Testis (tissue), 3 donors: Measurements from ENCODE around the gene GCN1. TPM values are rescaled to one million over a fixed set of nuclear protein-coding genes. Genes with fewer than 3 reads are reported as not detected.

Experiments
- DNase-seq: peaks from one replicate; pipeline ENCODE4 v3.0.0-alpha.2; 2019
- H3K27ac ChIP-seq, 2 donors: fragments of 200-600 bp; sonication (generic); one replicate each; pipeline ENCODE4 v1.5.1; 2019
- H3K27me3 ChIP-seq: fragments of 200-600 bp; sonication (generic); one replicate; pipeline ENCODE4 v1.5.1; 2019
- H3K36me3 ChIP-seq: fragments of 200-600 bp; sonication (generic); one replicate; pipeline ENCODE4 v1.5.1; 2017; ENCODE audit warnings: low read depth; ENCODE audit errors: missing control alignments
- H3K4me1 ChIP-seq: fragments of 200-600 bp; sonication (generic); one replicate; pipeline ENCODE4 v1.5.1; 2019
- H3K4me3 ChIP-seq, 2 donors: fragments of 200-600 bp; sonication (generic); one replicate each; pipeline ENCODE4 v1.5.1; 2017 to 2019
- H3K9me3 ChIP-seq: fragments of 200-600 bp; sonication (generic); one replicate; pipeline ENCODE4 v1.5.1; 2017
- POLR2A ChIP-seq: fragments of 450-650 bp; IDR thresholded peaks from one replicate; pipeline ENCODE4 v1.6.1; 2017; ENCODE audit warnings: antibody characterized with exemption, mild to moderate bottlenecking, moderate library complexity
- WGBS, 2 donors: methylation state at CpG; one replicate each; pipeline ENCODE4 v1.1.5; 2018; 5-methylcytosine and 5-hydroxymethylcytosine counted together
- intact Hi-C: fragments of 100-400 bp; cut with DNase I; formaldehyde crosslinking; loops from one replicate; pipeline ENCODE4 v1.15.1; 2023; ENCODE audit warnings: low total_unique reads
- polyA plus RNA-seq: library from polyadenylated mRNA; stranded (reverse); fragments of 350-450 nt; fragmentation: Illumina TruSeq; extraction: RNeasy Lipid Tissue Mini Kit (QIAGEN cat#74804); gene quantifications from one replicate; pipeline ENCODE4 v1.2.3, GENCODE V29; 2014; ENCODE audit warnings: low read depth, low replicate concordance; ENCODE audit not compliant: insufficient read depth
- total RNA-seq, 2 donors: library from RNA; depleted of rRNA; stranded (reverse); fragments of >200 nt; gene quantifications; one replicate each; pipeline ENCODE4 v1.2.3, GENCODE V29; 2016
- TF ChIP-seq, protein P1 (sequence below), 3 experiments: fragments of 450-650 bp in 2 of 3; fragments of 200-600 bp in 1 of 3; sonication (generic) in 1 of 3; IDR thresholded peaks; one replicate each; pipeline ENCODE4 v1.5.1; 2016 to 2019; ENCODE audit warnings: antibody characterized with exemption in 3 of 3, mild to moderate bottlenecking in 2 of 3, moderate library complexity in 1 of 3

The GCN1 gene
- total and polyA plus RNA-seq, 3 donors from 2014 or later = 66.3 to 164 (median 104) TPM

GRCh38 chr12:120093592-120094355 is 100.7 kb downstream of the GCN1 start:
- Histone ChIP-seq H3K9me3 (no peaks in the 10 kb centered on the region), H3K4me1 (no peaks in the 10 kb centered on the region), H3K27me3 (no peaks in the 10 kb centered on the region), H3K36me3 (no peaks in the 10 kb centered on the region), H3K27ac (no peak overlapping the region), H3K4me3 (no peak overlapping the region)
- intact Hi-C loops = no loop called here
- 57 to 66% methylated on average over 11 to 16 of the region's 17 CpGs for WGBS, 2 donors
- DNase-seq = no peak
- no peak for TF ChIP-seq POLR2A
- TF ChIP-seq, protein P1, sequence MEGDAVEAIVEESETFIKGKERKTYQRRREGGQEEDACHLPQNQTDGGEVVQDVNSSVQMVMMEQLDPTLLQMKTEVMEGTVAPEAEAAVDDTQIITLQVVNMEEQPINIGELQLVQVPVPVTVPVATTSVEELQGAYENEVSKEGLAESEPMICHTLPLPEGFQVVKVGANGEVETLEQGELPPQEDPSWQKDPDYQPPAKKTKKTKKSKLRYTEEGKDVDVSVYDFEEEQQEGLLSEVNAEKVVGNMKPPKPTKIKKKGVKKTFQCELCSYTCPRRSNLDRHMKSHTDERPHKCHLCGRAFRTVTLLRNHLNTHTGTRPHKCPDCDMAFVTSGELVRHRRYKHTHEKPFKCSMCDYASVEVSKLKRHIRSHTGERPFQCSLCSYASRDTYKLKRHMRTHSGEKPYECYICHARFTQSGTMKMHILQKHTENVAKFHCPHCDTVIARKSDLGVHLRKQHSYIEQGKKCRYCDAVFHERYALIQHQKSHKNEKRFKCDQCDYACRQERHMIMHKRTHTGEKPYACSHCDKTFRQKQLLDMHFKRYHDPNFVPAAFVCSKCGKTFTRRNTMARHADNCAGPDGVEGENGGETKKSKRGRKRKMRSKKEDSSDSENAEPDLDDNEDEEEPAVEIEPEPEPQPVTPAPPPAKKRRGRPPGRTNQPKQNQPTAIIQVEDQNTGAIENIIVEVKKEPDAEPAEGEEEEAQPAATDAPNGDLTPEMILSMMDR (IDR thresholded peaks at IDR 0.05) = no peak

- Histone ChIP-seq H3K36me3 (no peaks in the 10 kb centered on the region), H3K9me3 (no peaks in the 10 kb centered on the region), H3K27me3 (no peaks in the 10 kb centered on the region), H3K27ac (no peak overlapping the region), H3K4me1 (no peaks in the 10 kb centered on the region), H3K4me3 (no peak overlapping the region)
- DNase-seq = no peak
- TF ChIP-seq, protein P1 (IDR thresholded peaks at IDR 0.05) = no peak
- no peak for TF ChIP-seq POLR2A
- intact Hi-C loops = no loop called here
- WGBS, 2 donors = 74% methylated on average over 4 of the region's 4 CpGs; no CpG with 5 or more reads in 1 of the 2 donors
Measured at GRCh38 chr12:120093336-120093591, 101.3 kb downstream of the GCN1 start.

GRCh38 chr12:120092551-120093335 is 101.8 kb downstream of the GCN1 start:
- no peaks in the 10 kb centered on the region for H3K27me3 ChIP-seq
- no peak overlapping the region for H3K4me3 ChIP-seq
- no peaks in the 10 kb centered on the region for H3K9me3 ChIP-seq
- no peak for DNase-seq
- TF ChIP-seq, protein P1 (IDR thresholded peaks at IDR 0.05) = no peak
- no peak for TF ChIP-seq POLR2A
- intact Hi-C loops = no loop called here
- 88 to 90% methylated on average over 13 to 23 of the region's 23 CpGs for WGBS, 2 donors
- H3K4me1 ChIP-seq = no peaks in the 10 kb centered on the region
- H3K36me3 ChIP-seq = no peaks in the 10 kb centered on the region
- no peak overlapping the region for H3K27ac ChIP-seq

GRCh38 chr12:120091371-120092090 is 103.0 kb downstream of the GCN1 start:
- H3K27me3 ChIP-seq = no peaks in the 10 kb centered on the region
- no peaks in the 10 kb centered on the region for H3K9me3 ChIP-seq
- H3K4me1 ChIP-seq = peaks cover 2% of the 10 kb centered on the region
- H3K27ac ChIP-seq = no peak overlapping the region
- TF ChIP-seq, protein P1 (IDR thresholded peaks at IDR 0.05) = no peak
- TF ChIP-seq POLR2A = no peak
- intact Hi-C loops = no loop called here
- H3K36me3 ChIP-seq = no peaks in the 10 kb centered on the region
- DNase-seq = no peak
- H3K4me3 ChIP-seq = no peak overlapping the region
- WGBS, 2 donors = 83 to 85% methylated on average over 10 to 12 of the region's 12 CpGs
